Trophoblast cell (in vitro differentiated cells and primary cell): ENCODE measurements around the gene PIP5K1C.

Experiments
- DNase-seq, 2 donors: peaks; one replicate each; pipeline ENCODE4 v3.0.0-alpha.2; 2016
- H2AFZ ChIP-seq: 2 replicates; pipeline ENCODE4 v1.6.1; 2013; ENCODE audit warnings: low read length, moderate library complexity, mild to moderate bottlenecking; ENCODE audit not compliant: insufficient read depth, poor library complexity
- H2AK5ac ChIP-seq: 2 replicates; pipeline ENCODE4 v1.6.1; 2013; ENCODE audit warnings: mild to moderate bottlenecking, low read length
- H2BK120ac ChIP-seq: 2 replicates; pipeline ENCODE4 v1.6.1; 2013; ENCODE audit warnings: low read length, mild to moderate bottlenecking, moderate library complexity; ENCODE audit not compliant: insufficient read depth, poor library complexity
- H2BK12ac ChIP-seq: 2 replicates; pipeline ENCODE4 v1.6.1; 2013; ENCODE audit warnings: mild to moderate bottlenecking, low read length, moderate library complexity
- H2BK5ac ChIP-seq: 2 replicates; pipeline ENCODE4 v1.6.1; 2013; ENCODE audit warnings: low read length, low read depth, moderate library complexity, mild to moderate bottlenecking; ENCODE audit not compliant: poor library complexity
- H3K14ac ChIP-seq: 2 replicates; pipeline ENCODE4 v1.6.1; 2013; ENCODE audit warnings: mild to moderate bottlenecking, low read length
- H3K18ac ChIP-seq: 2 replicates; pipeline ENCODE4 v1.6.1; 2013; ENCODE audit warnings: mild to moderate bottlenecking, low read length
- H3K23ac ChIP-seq: 2 replicates; pipeline ENCODE4 v1.6.1; 2013; ENCODE audit warnings: low read length
- H3K27ac ChIP-seq: 2 replicates; pipeline ENCODE4 v1.5.1; 2013; ENCODE audit warnings: low read depth, mild to moderate bottlenecking, inconsistent platforms, low read length, moderate library complexity
- H3K27me3 ChIP-seq: 2 replicates; pipeline ENCODE4 v1.6.1; 2013; ENCODE audit warnings: inconsistent platforms, mild to moderate bottlenecking, low read length, moderate library complexity; ENCODE audit not compliant: insufficient read depth
- H3K36me3 ChIP-seq, 2 experiments: 1 replicate in 1 of 2; 2 replicates in 1 of 2; pipeline ENCODE4 v1.6.1; 2013; ENCODE audit warnings: low read length in 2 of 2, mild to moderate bottlenecking in 2 of 2, moderate library complexity in 1 of 2; ENCODE audit not compliant: insufficient read depth in 2 of 2, control insufficient read depth in 1 of 2
- H3K4ac ChIP-seq: 2 replicates; pipeline ENCODE4 v1.6.1; 2013; ENCODE audit warnings: low read depth, mild to moderate bottlenecking, low read length, moderate library complexity
- H3K4me1 ChIP-seq, 2 experiments: 1 replicate in 1 of 2; 2 replicates in 1 of 2; pipeline ENCODE4 v1.6.1; 2013; ENCODE audit warnings: low read length in 2 of 2, mild to moderate bottlenecking in 2 of 2, moderate library complexity in 1 of 2; ENCODE audit not compliant: insufficient read depth in 2 of 2, control insufficient read depth in 1 of 2
- H3K4me2 ChIP-seq: 2 replicates; pipeline ENCODE4 v1.6.1; 2013; ENCODE audit warnings: inconsistent platforms, mild to moderate bottlenecking, low read length, moderate library complexity
- H3K4me3 ChIP-seq: 2 replicates; pipeline ENCODE4 v1.5.1; 2013; ENCODE audit warnings: mild to moderate bottlenecking, low read depth, low read length, inconsistent platforms
- H3K79me1 ChIP-seq: one replicate; pipeline ENCODE4 v1.6.1; 2013; ENCODE audit warnings: low read length
- H3K79me2 ChIP-seq: 2 replicates; pipeline ENCODE4 v1.6.1; 2013; ENCODE audit warnings: low read length, mild to moderate bottlenecking; ENCODE audit not compliant: control insufficient read depth, insufficient read depth, poor library complexity
- H3K9ac ChIP-seq: 2 replicates; pipeline ENCODE4 v1.6.1; 2013; ENCODE audit warnings: mild to moderate bottlenecking, low read length
- H3K9me3 ChIP-seq: 2 replicates; pipeline ENCODE4 v1.6.1; 2013; ENCODE audit warnings: low read depth, mild to moderate bottlenecking, control low read depth, inconsistent platforms, low read length; ENCODE audit not compliant: insufficient read depth
- H4K12ac ChIP-seq: 2 replicates; pipeline ENCODE4 v1.6.1; 2013; ENCODE audit warnings: low read depth, mild to moderate bottlenecking, low read length, moderate library complexity
- H4K8ac ChIP-seq: 2 replicates; pipeline ENCODE4 v1.6.1; 2013; ENCODE audit warnings: low read depth, mild to moderate bottlenecking, low read length, moderate library complexity
- H4K91ac ChIP-seq: one replicate; pipeline ENCODE4 v1.6.1; 2013; ENCODE audit warnings: low read depth, mild to moderate bottlenecking, low read length, moderate library complexity
- WGBS: extraction: QIAGEN DNeasy Blood & Tissue Kit; methylation state at CpG from one replicate; pipeline ENCODE4 v1.1.7; 2013; ENCODE audit warnings: missing lambda C conversion rate; ENCODE audit not compliant: insufficient read length, insufficient coverage; ENCODE audit errors: extremely low coverage; 5-methylcytosine and 5-hydroxymethylcytosine counted together

Gene PIP5K1C

GRCh38 chr19:3699741-3700241 lies 477 bp downstream of the PIP5K1C start:
- Histone ChIP-seq H3K4me1 (peaks cover 7 to 9% of the 10 kb centered on the region in 2 experiments), H3K36me3 (peaks cover 3 to 10% of the 10 kb centered on the region in 2 experiments), H2BK12ac (peak overlapping the region; percentile 27), H3K4me2 (peak overlapping the region; percentile 97), H2AK5ac (peak overlapping the region; percentile 88), H3K27me3 (no peaks in the 10 kb centered on the region), H2BK5ac (peak overlapping the region; percentile 49), H3K79me2 (peaks cover 17% of the 10 kb centered on the region), H3K14ac (peak overlapping the region; percentile 77), H3K4ac (peak overlapping the region; percentile 93), H4K12ac (peak overlapping the region; percentile 85), H4K8ac (peak overlapping the region; percentile 80), H3K18ac (peak overlapping the region; percentile 44), H2AFZ (peak overlapping the region; percentile 72), H4K91ac (peak overlapping the region; percentile 76), H3K79me1 (peaks cover 9% of the 10 kb centered on the region), H3K27ac (no peak overlapping the region), H3K23ac (no peak overlapping the region), H3K9ac (peak overlapping the region; percentile 91), H3K4me3 (peak overlapping the region; percentile 95), H3K9me3 (peaks cover 2% of the 10 kb centered on the region), H2BK120ac (peak overlapping the region; percentile 52)
- WGBS: no CpG with 5 or more reads among the region's 43 CpGs
- no peak for DNase-seq

GRCh38 chr19:3698974-3699740 lies 1.1 kb downstream of the PIP5K1C start:
- peak overlapping the region; percentile 49 for H2BK120ac ChIP-seq
- H3K27ac ChIP-seq: no peak overlapping the region
- H3K9me3 ChIP-seq: peaks cover 2% of the 10 kb centered on the region
- H3K79me1 ChIP-seq: peaks cover 9% of the 10 kb centered on the region
- H4K91ac ChIP-seq: peak overlapping the region; percentile 76
- peaks cover 6 to 10% of the 10 kb centered on the region in 2 experiments for H3K36me3 ChIP-seq
- peak overlapping the region; percentile 80 for H4K8ac ChIP-seq
- peak overlapping the region; percentile 27 for H2BK12ac ChIP-seq
- H3K4me3 ChIP-seq: peak overlapping the region; percentile 95
- H3K79me2 ChIP-seq: peaks cover 17% of the 10 kb centered on the region
- peak overlapping the region; percentile 44 for H3K18ac ChIP-seq
- no peak overlapping the region for H3K9ac ChIP-seq
- peak in 1 of 2 donors; percentile 57 for DNase-seq
- H3K27me3 ChIP-seq: no peaks in the 10 kb centered on the region
- H3K4me1 ChIP-seq: peaks cover 7 to 9% of the 10 kb centered on the region in 2 experiments
- peak overlapping the region; percentile 93 for H3K4ac ChIP-seq
- no peak overlapping the region for H3K23ac ChIP-seq
- peak overlapping the region; percentile 69 for H3K14ac ChIP-seq
- no peak overlapping the region for H2BK5ac ChIP-seq
- H3K4me2 ChIP-seq: peak overlapping the region; percentile 97
- peak overlapping the region; percentile 88 for H2AK5ac ChIP-seq
- no peak overlapping the region for H2AFZ ChIP-seq
- no CpG with 5 or more reads among the region's 34 CpGs for WGBS
- peak overlapping the region; percentile 85 for H4K12ac ChIP-seq

GRCh38 chr19:3698386-3698950 lies 1.8 kb downstream of the PIP5K1C start:
- Histone ChIP-seq H3K18ac (no peak overlapping the region), H3K9ac (no peak overlapping the region), H2AK5ac (no peak overlapping the region), H3K4me3 (no peak overlapping the region), H3K23ac (no peak overlapping the region), H3K79me2 (peaks cover 17% of the 10 kb centered on the region), H3K27ac (no peak overlapping the region), H3K4ac (no peak overlapping the region), H4K8ac (no peak overlapping the region), H4K91ac (no peak overlapping the region), H4K12ac (no peak overlapping the region), H2BK12ac (no peak overlapping the region), H2BK5ac (no peak overlapping the region), H3K79me1 (peaks cover 9% of the 10 kb centered on the region), H3K36me3 (peaks cover 6 to 10% of the 10 kb centered on the region in 2 experiments), H3K14ac (no peak overlapping the region), H3K27me3 (no peaks in the 10 kb centered on the region), H3K4me2 (no peak overlapping the region), H3K9me3 (peaks cover 2% of the 10 kb centered on the region), H3K4me1 (peaks cover 7 to 9% of the 10 kb centered on the region in 2 experiments), H2BK120ac (no peak overlapping the region), H2AFZ (no peak overlapping the region)
- no CpG with 5 or more reads among the region's 12 CpGs for WGBS
- DNase-seq: no peak

- Histone ChIP-seq H3K27ac (no peak overlapping the region), H3K79me2 (peaks cover 17% of the 10 kb centered on the region)
- WGBS: no CpG with 5 or more reads among the region's 43 CpGs
Observed at GRCh38 chr19:3697671-3698385, 2.4 kb downstream of the PIP5K1C start.

More at GRCh38 chr19:3697671-3698385, 2.4 kb downstream of the PIP5K1C start:
- Histone ChIP-seq H3K36me3 (peaks cover 6 to 12% of the 10 kb centered on the region in 2 experiments), H3K4me2 (no peak overlapping the region), H3K27me3 (no peaks in the 10 kb centered on the region), H4K8ac (no peak overlapping the region), H3K4me3 (no peak overlapping the region), H3K9ac (no peak overlapping the region), H2BK120ac (no peak overlapping the region), H4K91ac (no peak overlapping the region), H3K79me1 (peaks cover 9% of the 10 kb centered on the region), H3K18ac (no peak overlapping the region), H2AFZ (no peak overlapping the region), H3K9me3 (peaks cover 2% of the 10 kb centered on the region), H2BK5ac (no peak overlapping the region), H3K4me1 (peaks cover 7 to 9% of the 10 kb centered on the region in 2 experiments), H4K12ac (no peak overlapping the region), H3K23ac (no peak overlapping the region), H2AK5ac (no peak overlapping the region), H2BK12ac (no peak overlapping the region), H3K14ac (no peak overlapping the region), H3K4ac (peak overlapping the region; percentile 24)
- DNase-seq: no peak
